Activated CD4-positive, alpha-beta T cell treated with anti-CD3 and anti-CD28 coated beads for 24 hours (primary cell): ENCODE results near the gene STK4.
"Not testable (repeated sequence)": the region's sequence is repeated elsewhere in the genome, so short reads cannot be mapped to it uniquely, and the experiment has no call there.

Experiments
- DNase-seq, 2 donors: peaks; one replicate each; pipeline ENCODE4 v3.0.0-alpha.2; 2020; ENCODE audit warnings: low read depth in 2 of 2

Gene STK4

GRCh38 chr20:44983093-44983674, 16.9 kb downstream of the STK4 start:
- no peak for DNase-seq

- no peak for DNase-seq
These were observed 22.4 kb downstream of the STK4 start for GRCh38 chr20:44988631-44989171.

DNA sequence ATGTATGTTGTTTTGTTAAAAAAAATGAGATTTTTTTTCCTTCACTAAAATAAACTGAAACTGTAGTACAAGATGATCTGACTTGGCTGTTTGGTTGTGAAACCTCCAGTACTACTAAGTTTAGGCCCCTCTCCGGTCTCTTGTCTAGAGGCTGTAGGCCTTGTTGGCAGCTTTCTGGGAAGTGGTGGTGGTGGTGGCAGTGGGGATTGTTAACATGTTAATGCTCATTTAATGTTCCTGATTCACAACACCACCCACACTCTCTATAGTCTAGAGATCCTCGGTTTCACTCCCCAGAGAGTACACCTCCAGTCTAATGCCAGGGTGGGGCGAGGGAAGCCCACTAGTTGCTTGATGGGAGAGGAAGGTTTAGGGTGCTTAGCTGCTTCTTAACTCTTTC, 24.1 kb downstream of the STK4 start:
- DNase-seq = peak; percentile 34 to 41

DNA sequence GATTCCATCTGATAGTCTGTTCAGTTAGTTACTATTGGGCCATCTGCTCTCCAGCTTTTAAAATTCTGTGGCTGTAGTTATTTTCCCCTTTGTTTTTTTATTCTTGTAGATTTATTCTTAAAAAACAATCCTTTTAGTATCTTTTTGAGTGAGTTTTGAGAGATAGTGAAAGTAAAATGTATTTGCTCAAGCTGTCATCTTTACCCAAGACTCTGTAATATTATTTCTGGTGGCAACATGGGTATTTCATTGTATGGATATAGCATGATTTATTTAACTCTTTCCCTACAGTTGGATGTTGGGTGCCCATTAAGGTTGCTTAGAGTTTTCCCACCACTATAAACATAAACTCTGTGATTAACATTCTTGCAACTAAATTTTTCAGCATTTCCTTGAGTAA, 24.6 kb downstream of the STK4 start:
- DNase-seq = no peak

DNA sequence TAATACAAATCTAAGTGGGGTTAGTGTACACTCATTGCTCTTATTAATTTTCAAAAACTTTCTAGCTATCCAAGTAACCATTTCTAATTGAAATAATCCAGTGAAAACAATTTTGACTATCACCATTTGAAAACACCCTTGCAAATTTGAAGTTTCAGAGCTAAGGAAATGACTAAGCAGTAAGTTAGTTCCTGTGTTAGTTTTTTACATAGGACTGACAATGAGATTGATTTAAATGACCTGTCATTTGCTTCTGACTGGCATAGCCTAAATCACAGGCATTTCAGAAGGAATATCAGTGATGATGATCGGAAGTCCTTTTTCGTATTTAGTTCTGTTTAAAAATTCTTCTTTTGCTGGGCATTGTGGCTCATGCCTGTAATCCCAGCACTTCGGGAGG, 27.0 kb downstream of the STK4 start:
- DNase-seq = no peak

GRCh38 chr20:44997171-44997570, 30.9 kb downstream of the STK4 start:
- DNase-seq = no peak

GRCh38 chr20:44997668-44998067, 31.4 kb downstream of the STK4 start:
- DNase-seq = no peak

DNA sequence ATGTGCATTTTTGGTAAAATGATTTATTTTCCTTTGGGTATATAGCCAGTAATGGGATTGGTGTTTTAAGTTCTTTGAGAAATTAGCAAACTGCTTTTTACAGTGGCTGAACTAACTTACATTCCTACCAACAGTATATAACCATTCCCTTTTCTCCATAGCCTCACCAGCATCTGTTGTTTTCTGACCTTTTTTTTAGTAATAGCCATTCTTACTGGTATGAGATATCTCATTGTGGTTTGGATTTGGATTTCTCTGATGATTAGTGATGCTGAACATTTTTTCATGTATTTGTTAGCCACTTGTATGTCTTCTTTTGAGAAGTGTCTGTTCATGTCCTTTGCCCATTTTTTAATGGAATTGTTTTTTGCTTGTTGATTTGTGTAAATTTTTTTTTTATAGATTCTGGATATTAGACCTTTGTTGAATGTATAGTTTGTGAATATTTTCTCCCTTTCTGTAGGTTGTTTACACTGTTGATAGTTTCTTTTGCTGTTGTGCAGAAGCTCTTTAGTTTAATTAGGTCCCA, 42.3 kb downstream of the STK4 start:
- no peak for DNase-seq

GRCh38 chr20:45010399-45010828, 44.1 kb downstream of the STK4 start:
- DNase-seq = no peak

DNA sequence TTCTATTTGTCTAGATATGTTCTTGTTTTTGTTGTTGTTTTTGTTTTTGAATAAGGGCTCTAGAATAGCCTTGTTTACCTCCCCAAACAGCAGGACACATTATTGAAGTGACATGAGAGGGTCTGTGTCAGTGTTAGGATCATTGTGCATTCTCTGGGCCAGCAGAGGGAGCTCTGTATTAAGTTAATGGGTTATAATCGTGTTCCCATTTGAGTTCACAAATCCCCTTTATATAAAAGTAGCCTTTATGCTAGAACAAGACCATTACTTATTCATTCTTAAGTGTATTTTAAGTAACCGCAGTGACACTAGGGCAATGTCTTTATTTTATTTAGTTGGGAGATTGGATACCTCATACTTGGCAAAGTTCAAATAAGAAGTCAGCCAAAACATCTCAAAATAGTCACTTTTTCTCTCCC, 44.8 kb downstream of the STK4 start:
- peak; percentile 28 to 45 for DNase-seq

DNA sequence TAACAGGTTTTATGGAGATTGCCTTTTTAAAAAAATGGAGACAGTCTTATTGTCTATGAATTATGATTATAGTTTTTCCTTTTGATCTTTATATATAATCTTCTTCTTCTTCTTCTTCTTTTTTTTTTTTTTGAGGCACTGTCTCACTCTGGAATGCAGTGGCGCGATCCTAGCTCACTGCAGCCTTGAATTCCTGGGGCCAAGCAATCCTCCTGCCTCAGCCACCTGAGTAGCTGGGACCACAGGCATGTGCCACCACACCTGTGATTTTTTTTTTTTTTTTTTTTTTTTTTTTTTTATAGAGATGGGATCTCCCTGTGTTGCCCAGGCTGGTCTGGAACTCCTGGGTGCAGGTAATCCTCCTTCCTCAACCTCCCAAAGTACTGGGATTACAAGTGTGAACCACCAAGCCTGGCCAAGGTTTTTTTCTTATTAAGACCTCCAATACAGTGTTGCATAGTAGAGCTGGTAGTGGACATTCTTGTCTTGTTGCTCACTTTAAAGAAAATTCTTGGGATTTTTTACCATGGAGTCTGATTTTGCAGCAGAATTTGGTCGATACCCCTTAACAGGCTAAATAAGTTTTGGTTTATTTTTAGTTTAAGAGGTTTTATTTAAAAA, 46.5 kb downstream of the STK4 start:
- no peak for DNase-seq

- DNase-seq = not testable (repeated sequence)
These were observed 47.8 kb downstream of the STK4 start for GRCh38 chr20:45014131-45014530.

- DNase-seq = no peak
These were observed 48.5 kb downstream of the STK4 start for GRCh38 chr20:45014671-45015415.

DNA sequence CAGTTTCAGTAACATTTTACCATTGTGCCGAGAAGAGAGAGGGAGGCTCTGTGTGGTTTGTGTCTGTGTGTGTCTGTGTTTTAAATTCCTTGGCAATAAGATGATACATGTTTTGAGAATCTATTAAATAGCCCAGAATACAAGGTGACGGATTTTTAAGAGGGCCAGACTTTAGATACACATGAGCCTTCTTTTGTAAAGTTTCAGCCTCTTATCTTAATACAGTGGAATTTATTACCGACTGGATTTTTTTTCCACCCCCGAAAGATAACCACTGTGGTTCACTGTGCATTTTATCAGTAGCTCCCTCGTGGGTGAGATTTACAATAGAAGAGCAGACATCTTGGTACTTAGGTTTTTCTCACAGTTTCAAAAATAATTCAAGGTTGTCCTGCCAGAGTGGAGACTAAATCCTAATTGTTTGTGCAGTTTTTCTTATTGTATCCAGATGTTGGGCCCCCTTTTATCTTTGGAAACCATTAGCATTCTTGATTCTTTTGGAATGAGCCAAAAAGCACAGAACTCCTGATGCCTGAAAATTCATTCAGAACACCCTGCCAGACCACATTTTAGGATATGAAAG, 49.9 kb downstream of the STK4 start:
- no peak for DNase-seq

DNA sequence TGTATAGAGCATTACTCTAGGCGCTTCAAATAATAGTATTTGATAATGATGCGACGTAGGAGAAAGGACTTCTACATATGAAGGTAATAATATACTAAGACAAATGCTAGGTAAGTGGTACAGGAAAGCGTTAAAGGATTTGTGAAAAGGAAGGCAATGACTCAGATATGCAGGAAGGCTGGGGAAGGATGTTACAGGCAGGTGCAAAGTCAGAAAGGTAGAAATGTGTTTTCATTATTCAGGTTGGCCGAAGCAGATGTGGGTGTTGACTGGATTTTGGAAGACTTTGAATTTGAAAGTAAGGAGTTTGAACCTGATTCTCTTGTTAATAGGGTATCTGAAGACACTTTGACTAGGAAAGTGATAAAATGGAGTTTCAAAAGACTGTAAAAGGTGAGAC, 51.0 kb downstream of the STK4 start:
- DNase-seq = no peak

- no peak for DNase-seq
These were observed 51.5 kb downstream of the STK4 start for GRCh38 chr20:45017857-45018256.

DNA sequence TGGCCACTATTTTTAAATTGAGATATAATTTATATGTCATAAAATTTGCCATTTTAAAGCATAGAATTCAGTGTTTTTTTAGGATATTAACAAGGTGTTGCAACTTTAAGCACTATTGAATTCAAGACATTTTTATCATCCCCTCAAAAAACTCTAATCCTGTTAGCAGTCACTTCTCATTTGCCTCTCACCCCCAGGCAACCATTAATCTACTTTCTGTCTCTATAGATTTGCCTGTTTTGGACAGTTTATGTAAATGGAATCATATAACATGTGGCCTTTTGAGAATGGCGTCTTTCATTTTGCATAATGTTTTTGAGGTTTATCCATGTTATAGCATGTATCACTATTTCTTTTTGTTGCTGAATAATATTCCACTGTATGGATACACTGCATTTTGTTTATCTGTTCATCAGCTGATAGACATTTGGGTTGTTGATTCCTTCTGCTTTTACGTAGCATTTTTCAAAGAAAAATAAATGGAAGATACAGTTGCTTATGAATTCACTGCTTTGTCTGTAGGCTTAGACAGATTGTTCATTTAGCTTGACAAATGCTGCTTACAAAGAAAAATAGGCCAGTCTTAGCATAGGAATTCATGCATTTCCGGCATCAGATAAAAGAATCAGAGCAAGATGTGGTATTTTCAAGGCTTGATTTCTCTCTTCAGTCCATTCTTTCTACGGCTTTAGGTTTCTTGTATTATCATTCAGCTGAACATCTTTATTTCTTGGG, 52.9 kb downstream of the STK4 start:
- no peak for DNase-seq

DNA sequence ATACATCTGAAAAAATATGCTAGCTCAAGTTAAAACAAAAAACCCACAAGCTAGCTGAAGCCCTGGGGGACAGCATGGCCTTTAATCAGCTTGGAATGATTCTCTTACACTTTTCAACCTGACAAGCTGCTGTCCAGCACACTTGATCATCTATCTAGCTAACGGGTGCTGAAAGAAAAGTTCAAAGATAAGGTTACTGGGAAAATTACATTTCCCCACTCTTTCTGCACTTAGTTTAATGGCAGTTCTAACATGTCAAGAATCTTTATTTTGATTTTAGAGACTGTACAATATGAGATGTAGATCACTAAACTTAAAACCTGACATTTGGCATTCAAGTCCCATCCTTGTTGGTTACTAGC, 53.4 kb downstream of the STK4 start:
- DNase-seq = no peak

DNA sequence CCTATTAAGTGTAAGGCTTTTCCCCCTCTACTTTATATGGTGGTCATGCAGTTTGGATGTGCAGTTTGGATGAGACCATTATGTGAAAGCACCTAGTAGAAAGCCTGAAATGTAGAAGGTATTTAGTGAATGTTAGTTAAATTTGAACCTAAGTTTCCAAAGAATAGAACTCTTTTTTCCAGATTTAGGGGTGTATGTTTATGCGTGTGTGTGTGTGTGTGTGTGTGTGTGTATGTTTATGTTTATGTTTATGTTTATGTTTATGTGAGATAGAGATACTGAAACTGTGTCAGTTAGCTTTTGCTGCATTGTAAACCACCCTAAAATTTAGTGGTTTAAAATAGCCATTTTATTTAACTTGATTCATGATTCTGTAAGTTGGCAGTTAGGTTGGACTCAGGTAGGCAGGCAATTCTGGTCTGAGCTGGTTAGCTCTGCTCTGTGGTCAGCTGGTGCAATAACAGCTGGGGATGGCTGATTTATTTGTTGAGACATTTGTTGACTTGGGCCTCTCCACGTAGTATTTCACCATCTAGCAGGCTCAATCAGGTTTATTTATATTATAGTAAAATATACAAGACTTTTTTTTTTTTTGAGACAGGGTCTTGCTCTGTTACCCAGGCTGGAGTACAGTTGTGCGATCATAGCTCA, 54.0 kb downstream of the STK4 start:
- no peak for DNase-seq

DNA sequence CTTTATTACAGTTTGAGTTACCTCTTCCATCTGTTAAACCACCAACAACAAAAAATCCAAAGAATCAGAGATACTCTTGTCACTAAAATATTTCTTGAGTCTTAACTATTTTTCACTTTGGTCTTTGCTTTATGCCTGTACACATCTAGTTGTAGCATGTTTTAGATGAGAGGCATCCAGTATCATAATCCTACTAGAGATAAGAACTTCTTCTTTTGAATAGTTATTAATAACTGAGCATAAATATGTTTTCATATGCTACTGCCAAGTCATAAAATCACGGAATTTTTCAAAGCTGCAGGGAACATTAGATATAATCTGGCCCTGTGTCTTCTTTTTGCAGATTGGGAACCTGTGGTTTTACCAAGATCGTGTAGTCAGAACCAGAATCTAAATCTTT, 55.3 kb downstream of the STK4 start:
- DNase-seq = no peak

GRCh38 chr20:45023140-45023539, 56.8 kb downstream of the STK4 start:
- DNase-seq = not testable (repeated sequence)
